ENCODE data around the gene ZSCAN26. TPM values are rescaled to one million over a fixed set of nuclear protein-coding genes. Genes with fewer than 3 reads are reported as not detected.
A peak's percentile ranks its signal among the peaks of the same experiment; 100 is the strongest.

ZSCAN26 gene
- polyA plus RNA-seq, 1 donor from 2014 or later, result 91.2 TPM

- H3K27me3 ChIP-seq (ENCODE audit: insufficient read depth, low read depth, low read length), result peaks cover 5% of the 10 kb centered on the region
- H2AFZ ChIP-seq (ENCODE audit: low read depth, low read length), result no peak overlapping the region
- peak overlapping the region; percentile 61 for H3K4me2 ChIP-seq (ENCODE audit: low read length)
- no peak overlapping the region for H3K9ac ChIP-seq (ENCODE audit: low read length)
- no peaks in the 10 kb centered on the region for H3K9me2 ChIP-seq (ENCODE audit: insufficient read depth, low read length)
- no peaks in the 10 kb centered on the region for H4K20me1 ChIP-seq (ENCODE audit: insufficient read depth)
- no peak overlapping the region for H3K27ac ChIP-seq (ENCODE audit: low read length)
- no peaks in the 10 kb centered on the region for H3F3A ChIP-seq (ENCODE audit: insufficient read depth, low read length, poor library complexity, severe bottlenecking)
- H3K9me3 ChIP-seq (ENCODE audit: low read length), result no peaks in the 10 kb centered on the region
- peaks cover 47% of the 10 kb centered on the region for H3K79me2 ChIP-seq (replicated peaks; ENCODE audit: insufficient read depth, low read length)
- peaks cover 21% of the 10 kb centered on the region for H3K36me3 ChIP-seq (ENCODE audit: insufficient read depth, low read length)
- H3K4me3 ChIP-seq (ENCODE audit: low read length), result peak overlapping the region; percentile 71
- TF ChIP-seq, protein P1, sequence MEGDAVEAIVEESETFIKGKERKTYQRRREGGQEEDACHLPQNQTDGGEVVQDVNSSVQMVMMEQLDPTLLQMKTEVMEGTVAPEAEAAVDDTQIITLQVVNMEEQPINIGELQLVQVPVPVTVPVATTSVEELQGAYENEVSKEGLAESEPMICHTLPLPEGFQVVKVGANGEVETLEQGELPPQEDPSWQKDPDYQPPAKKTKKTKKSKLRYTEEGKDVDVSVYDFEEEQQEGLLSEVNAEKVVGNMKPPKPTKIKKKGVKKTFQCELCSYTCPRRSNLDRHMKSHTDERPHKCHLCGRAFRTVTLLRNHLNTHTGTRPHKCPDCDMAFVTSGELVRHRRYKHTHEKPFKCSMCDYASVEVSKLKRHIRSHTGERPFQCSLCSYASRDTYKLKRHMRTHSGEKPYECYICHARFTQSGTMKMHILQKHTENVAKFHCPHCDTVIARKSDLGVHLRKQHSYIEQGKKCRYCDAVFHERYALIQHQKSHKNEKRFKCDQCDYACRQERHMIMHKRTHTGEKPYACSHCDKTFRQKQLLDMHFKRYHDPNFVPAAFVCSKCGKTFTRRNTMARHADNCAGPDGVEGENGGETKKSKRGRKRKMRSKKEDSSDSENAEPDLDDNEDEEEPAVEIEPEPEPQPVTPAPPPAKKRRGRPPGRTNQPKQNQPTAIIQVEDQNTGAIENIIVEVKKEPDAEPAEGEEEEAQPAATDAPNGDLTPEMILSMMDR (IDR thresholded peaks at IDR 0.05; ENCODE audit: poor library complexity, severe bottlenecking), result no peak
- TF ChIP-seq MXI1 (conservative IDR thresholded peaks at IDR 0.05; ENCODE audit: poor library complexity, severe bottlenecking), result no peak
- TF ChIP-seq RAD21 (conservative IDR thresholded peaks at IDR 0.05), result no peak
- TF ChIP-seq TAF1 (IDR thresholded peaks at IDR 0.05; ENCODE audit: low read depth), result no peak
- no peak for TF ChIP-seq EZH2 (IDR thresholded peaks at IDR 0.05; ENCODE audit: borderline replicate concordance, insufficient read depth, low read length, poor library complexity, severe bottlenecking)
- TF ChIP-seq POLR2AphosphoS5 (IDR thresholded peaks at IDR 0.05), result no peak
- no peak for TF ChIP-seq EP300 (conservative IDR thresholded peaks at IDR 0.05; ENCODE audit: poor library complexity, severe bottlenecking)
These were observed 40.5 kb upstream of the ZSCAN26 start for GRCh38 chr6:28226460-28226859.

DNA sequence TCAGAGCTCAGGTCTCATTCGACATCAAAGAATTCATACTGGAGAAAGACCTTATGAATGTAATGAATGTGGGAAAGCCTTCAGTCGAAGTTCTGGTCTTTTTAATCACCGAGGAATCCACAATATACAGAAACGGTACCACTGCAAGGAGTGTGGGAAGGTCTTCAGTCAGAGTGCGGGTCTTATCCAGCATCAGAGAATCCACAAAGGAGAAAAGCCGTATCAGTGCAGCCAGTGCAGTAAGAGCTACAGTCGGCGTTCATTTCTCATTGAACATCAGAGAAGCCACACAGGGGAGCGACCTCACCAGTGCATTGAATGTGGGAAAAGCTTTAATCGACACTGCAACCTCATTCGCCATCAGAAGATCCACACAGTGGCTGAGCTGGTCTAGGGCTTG is 34.2 kb upstream of the ZSCAN26 start:
- H4K20me1 ChIP-seq (ENCODE audit: insufficient read depth), result no peaks in the 10 kb centered on the region
- H2AFZ ChIP-seq (ENCODE audit: low read depth, low read length), result no peak overlapping the region
- peaks cover 19% of the 10 kb centered on the region for H3K36me3 ChIP-seq (ENCODE audit: insufficient read depth, low read length)
- H3K9me3 ChIP-seq (ENCODE audit: low read length), result no peaks in the 10 kb centered on the region
- H3K27ac ChIP-seq (ENCODE audit: low read length), result no peak overlapping the region
- no peaks in the 10 kb centered on the region for H3F3A ChIP-seq (ENCODE audit: insufficient read depth, low read length, poor library complexity, severe bottlenecking)
- H3K79me2 ChIP-seq (replicated peaks; ENCODE audit: insufficient read depth, low read length), result peaks cover 8% of the 10 kb centered on the region
- H3K27me3 ChIP-seq (ENCODE audit: insufficient read depth, low read depth, low read length), result no peaks in the 10 kb centered on the region
- H3K4me3 ChIP-seq (ENCODE audit: low read length), result no peak overlapping the region
- TF ChIP-seq EZH2 (IDR thresholded peaks at IDR 0.05; ENCODE audit: borderline replicate concordance, insufficient read depth, low read length, poor library complexity, severe bottlenecking), result no peak
- TF ChIP-seq, protein P1 (IDR thresholded peaks at IDR 0.05; ENCODE audit: poor library complexity, severe bottlenecking), result no peak
- TF ChIP-seq MXI1 (conservative IDR thresholded peaks at IDR 0.05; ENCODE audit: poor library complexity, severe bottlenecking), result no peak
- no peak for TF ChIP-seq EP300 (conservative IDR thresholded peaks at IDR 0.05; ENCODE audit: poor library complexity, severe bottlenecking)
- TF ChIP-seq RAD21 (conservative IDR thresholded peaks at IDR 0.05), result no peak
- TF ChIP-seq TAF1 (IDR thresholded peaks at IDR 0.05; ENCODE audit: low read depth), result no peak
- TF ChIP-seq REST (IDR thresholded peaks at IDR 0.05; ENCODE audit: borderline replicate concordance), result no peak
- no peak for TF ChIP-seq POLR2AphosphoS5 (IDR thresholded peaks at IDR 0.05)
- TF ChIP-seq SMC3 (conservative IDR thresholded peaks at IDR 0.05; ENCODE audit: poor library complexity), result no peak
- no peak overlapping the region for H3K9ac ChIP-seq (ENCODE audit: low read length)
- H3K9me2 ChIP-seq (ENCODE audit: insufficient read depth, low read length), result no peaks in the 10 kb centered on the region
- no peak overlapping the region for H3K4me2 ChIP-seq (ENCODE audit: low read length)
